Neutrophil (primary cell): ENCODE data around the gene TRABD2B.

ENCODE experiments used
- H3K27ac ChIP-seq: fragments of 200-600 bp; sonication (generic); 2 replicates; pipeline ENCODE4 v1.5.1; 2016; ENCODE audit warnings: mild to moderate bottlenecking, moderate library complexity
- H3K27me3 ChIP-seq: fragments of 200-600 bp; sonication (generic); 2 replicates; pipeline ENCODE4 v1.6.0; 2016; ENCODE audit warnings: mild to moderate bottlenecking
- H3K36me3 ChIP-seq: fragments of 200-600 bp; sonication (generic); 2 replicates; pipeline ENCODE4 v1.5.1; 2017
- H3K4me1 ChIP-seq, 2 experiments: fragments of 200-600 bp in 1 of 2; sonication (generic) in 1 of 2; 1 replicate in 1 of 2; 2 replicates in 1 of 2; pipeline versions ENCODE4 v1.5.1 to v1.6.1; 2013 to 2016; ENCODE audit warnings: low read depth in 1 of 2, low read length in 1 of 2, mild to moderate bottlenecking in 1 of 2, moderate library complexity in 1 of 2; ENCODE audit not compliant: control insufficient read depth in 1 of 2, insufficient read depth in 1 of 2
- H3K4me3 ChIP-seq, 2 experiments: fragments of 200-600 bp in 1 of 2; sonication (generic) in 1 of 2; 1 replicate in 1 of 2; 2 replicates in 1 of 2; pipeline ENCODE4 v1.5.1; 2013 to 2016; ENCODE audit warnings: low read depth in 1 of 2, low read length in 1 of 2, mild to moderate bottlenecking in 1 of 2, moderate library complexity in 1 of 2
- H3K9me3 ChIP-seq: fragments of 200-600 bp; sonication (generic); 2 replicates; pipeline ENCODE4 v1.5.1; 2016
- CTCF ChIP-seq: fragments of 200-600 bp; sonication (generic); IDR thresholded peaks from 2 replicates; pipeline ENCODE4 v1.5.1; 2016; ENCODE audit warnings: antibody characterized with exemption

TRABD2B gene

GRCh38 chr1:47990286-47990685 lies 6.9 kb downstream of the TRABD2B start:
- Histone ChIP-seq H3K27me3 (peaks cover 95% of the 10 kb centered on the region), H3K9me3 (no peaks in the 10 kb centered on the region), H3K36me3 (no peaks in the 10 kb centered on the region), H3K4me1 (no peaks in the 10 kb centered on the region), H3K4me3 (no peak overlapping the region), H3K27ac (no peak overlapping the region)
- TF ChIP-seq CTCF: no peak

- Histone ChIP-seq H3K36me3 (no peaks in the 10 kb centered on the region), H3K27me3 (peaks cover 95% of the 10 kb centered on the region), H3K9me3 (no peaks in the 10 kb centered on the region), H3K27ac (no peak overlapping the region), H3K4me1 (no peaks in the 10 kb centered on the region), H3K4me3 (no peak overlapping the region)
- TF ChIP-seq CTCF: no peak
Observed at GRCh38 chr1:47987601-47988000, 9.6 kb downstream of the TRABD2B start.

GRCh38 chr1:47986761-47987200 lies 10.4 kb downstream of the TRABD2B start:
- Histone ChIP-seq H3K36me3 (no peaks in the 10 kb centered on the region), H3K9me3 (no peaks in the 10 kb centered on the region), H3K27ac (no peak overlapping the region), H3K4me1 (no peaks in the 10 kb centered on the region), H3K27me3 (peaks cover 95% of the 10 kb centered on the region), H3K4me3 (no peak overlapping the region)
- TF ChIP-seq CTCF: no peak

- Histone ChIP-seq H3K9me3 (no peaks in the 10 kb centered on the region), H3K4me3 (no peak overlapping the region), H3K27me3 (peaks cover 89% of the 10 kb centered on the region), H3K36me3 (no peaks in the 10 kb centered on the region), H3K4me1 (no peaks in the 10 kb centered on the region), H3K27ac (no peak overlapping the region)
- no peak for TF ChIP-seq CTCF
Observed at GRCh38 chr1:47985018-47985417, 12.2 kb downstream of the TRABD2B start.

GRCh38 chr1:47984175-47984789 lies 12.9 kb downstream of the TRABD2B start:
- H3K27ac ChIP-seq: no peak overlapping the region
- peaks cover 84% of the 10 kb centered on the region for H3K27me3 ChIP-seq
- no peak for TF ChIP-seq CTCF
- H3K36me3 ChIP-seq: no peaks in the 10 kb centered on the region
- no peaks in the 10 kb centered on the region for H3K9me3 ChIP-seq
- H3K4me1 ChIP-seq: no peaks in the 10 kb centered on the region
- no peak overlapping the region for H3K4me3 ChIP-seq
